ENCODE measurements around the gene DGKE. TPM values are rescaled to one million over a fixed set of nuclear protein-coding genes. Genes with fewer than 3 reads are reported as not detected.

DGKE gene
- total RNA-seq, 1 donor from 2014 or later, result 2.8 TPM

GRCh38 chr17:56801459-56802178, 32.3 kb upstream of the DGKE start:
- Mint-ChIP-seq H3K4me3 (ENCODE audit: unreplicated experiment) (no peak overlapping the region), H3K9me3 (ENCODE audit: unreplicated experiment) (no peaks in the 10 kb centered on the region), H3K27me3 (ENCODE audit: unreplicated experiment) (peaks cover 9% of the 10 kb centered on the region), H3K36me3 (ENCODE audit: unreplicated experiment) (no peaks in the 10 kb centered on the region), H3K4me1 (ENCODE audit: low read depth, unreplicated experiment) (peaks cover 4% of the 10 kb centered on the region), H3K27ac (ENCODE audit: unreplicated experiment) (peak overlapping the region; percentile 40)
- DNase-seq, result no peak
- TF ChIP-seq CTCF (IDR thresholded peaks at IDR 0.05; ENCODE audit: partially characterized antibody, unreplicated experiment), result no peak

DNA sequence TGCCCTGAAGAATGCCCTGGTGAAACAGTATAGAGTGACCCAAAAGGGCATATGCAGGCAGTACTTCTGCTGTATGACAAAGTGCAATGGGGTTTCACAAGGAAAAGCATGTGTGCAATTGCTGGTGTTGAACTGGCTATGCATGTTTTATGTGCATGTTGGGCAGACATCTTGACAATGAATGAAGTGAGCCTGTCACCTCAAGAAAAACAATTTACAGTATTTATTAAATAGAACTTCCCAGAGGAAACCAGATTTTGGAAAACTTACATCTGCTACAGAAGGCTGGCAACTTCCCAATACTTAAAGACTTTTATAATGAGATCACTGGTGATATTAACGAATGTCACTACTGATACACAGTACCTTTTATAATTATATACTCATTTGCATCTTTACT, 30.9 kb upstream of the DGKE start:
- no peak for DNase-seq
- Mint-ChIP-seq H3K27me3 (ENCODE audit: unreplicated experiment) (peaks cover 7% of the 10 kb centered on the region), H3K4me3 (ENCODE audit: unreplicated experiment) (no peak overlapping the region), H3K9me3 (ENCODE audit: unreplicated experiment) (no peaks in the 10 kb centered on the region), H3K4me1 (ENCODE audit: low read depth, unreplicated experiment) (peaks cover 4% of the 10 kb centered on the region), H3K27ac (ENCODE audit: unreplicated experiment) (no peak overlapping the region), H3K36me3 (ENCODE audit: unreplicated experiment) (no peaks in the 10 kb centered on the region)
- TF ChIP-seq CTCF (IDR thresholded peaks at IDR 0.05; ENCODE audit: partially characterized antibody, unreplicated experiment), result no peak

DNA sequence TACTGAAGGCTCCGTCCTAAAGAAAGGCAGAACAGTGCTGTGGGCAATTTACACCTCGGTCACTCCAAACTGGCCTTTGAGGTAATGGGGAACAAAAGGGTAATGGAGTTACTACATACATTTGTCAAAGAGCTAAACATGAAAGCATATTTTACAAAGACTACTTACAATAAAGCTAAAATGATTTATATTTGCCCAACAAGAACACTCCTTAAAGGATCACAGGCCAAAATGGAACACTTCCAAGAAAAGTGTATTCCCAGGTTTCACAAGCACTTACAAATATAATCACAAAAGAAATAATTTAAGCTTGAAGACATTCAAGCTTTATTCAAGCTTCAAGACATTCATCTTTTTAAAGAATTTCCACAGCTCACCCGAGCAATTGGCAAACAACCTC, 29.5 kb upstream of the DGKE start:
- TF ChIP-seq CTCF (IDR thresholded peaks at IDR 0.05; ENCODE audit: partially characterized antibody, unreplicated experiment), result no peak
- H3K27ac Mint-ChIP-seq (ENCODE audit: unreplicated experiment), result no peak overlapping the region
- H3K9me3 Mint-ChIP-seq (ENCODE audit: unreplicated experiment), result no peaks in the 10 kb centered on the region
- H3K27me3 Mint-ChIP-seq (ENCODE audit: unreplicated experiment), result no peaks in the 10 kb centered on the region
- no peak for DNase-seq
- peaks cover 4% of the 10 kb centered on the region for H3K4me1 Mint-ChIP-seq (ENCODE audit: low read depth, unreplicated experiment)
- no peaks in the 10 kb centered on the region for H3K36me3 Mint-ChIP-seq (ENCODE audit: unreplicated experiment)
- no peak overlapping the region for H3K4me3 Mint-ChIP-seq (ENCODE audit: unreplicated experiment)

DNA sequence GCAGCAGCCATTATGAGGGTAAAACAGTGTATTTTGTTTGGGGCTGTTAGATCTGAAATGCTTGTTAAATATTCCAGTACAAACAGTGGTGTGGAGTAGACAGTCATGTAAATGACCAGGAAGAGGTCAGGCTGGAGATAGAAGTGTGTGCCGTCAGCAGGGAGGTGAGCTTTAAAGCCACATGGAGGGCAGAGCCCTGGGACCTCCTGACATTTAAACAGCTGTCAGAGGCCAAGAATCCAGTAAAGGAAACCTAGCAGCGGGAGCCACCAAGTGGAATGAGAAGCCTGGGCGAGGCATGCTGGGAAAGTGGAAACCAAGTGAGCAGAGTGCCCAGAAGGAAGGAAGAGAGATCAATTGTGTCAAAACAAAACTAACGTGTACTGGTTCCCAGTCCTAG, 27.0 kb upstream of the DGKE start:
- H3K27ac Mint-ChIP-seq (ENCODE audit: unreplicated experiment), result no peak overlapping the region
- TF ChIP-seq CTCF (IDR thresholded peaks at IDR 0.05; ENCODE audit: partially characterized antibody, unreplicated experiment), result no peak

DNA sequence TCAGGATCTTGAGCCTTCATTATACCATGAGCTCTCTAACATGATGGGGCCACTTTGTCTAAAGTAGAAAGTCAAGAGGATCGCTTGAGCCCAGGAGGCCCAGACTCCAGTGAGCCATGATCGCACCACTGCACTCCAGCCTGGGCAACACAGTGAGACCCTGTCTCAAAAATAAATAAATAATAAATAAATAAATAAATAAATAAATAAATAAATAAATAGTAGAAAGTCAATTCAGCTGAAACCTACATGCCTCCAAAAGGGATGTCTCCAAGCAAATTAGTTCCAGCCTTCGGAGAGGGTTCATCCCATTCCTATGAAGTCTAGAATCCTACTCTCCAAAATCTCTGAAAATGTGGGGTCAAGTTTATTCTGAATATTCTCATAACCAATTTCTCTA, 26.2 kb upstream of the DGKE start:
- DNase-seq, result no peak
- Mint-ChIP-seq H3K27ac (ENCODE audit: unreplicated experiment) (no peak overlapping the region), H3K4me3 (ENCODE audit: unreplicated experiment) (no peak overlapping the region), H3K36me3 (ENCODE audit: unreplicated experiment) (no peaks in the 10 kb centered on the region), H3K9me3 (ENCODE audit: unreplicated experiment) (no peaks in the 10 kb centered on the region), H3K27me3 (ENCODE audit: unreplicated experiment) (no peaks in the 10 kb centered on the region), H3K4me1 (ENCODE audit: low read depth, unreplicated experiment) (peaks cover 5% of the 10 kb centered on the region)
- no peak for TF ChIP-seq CTCF (IDR thresholded peaks at IDR 0.05; ENCODE audit: partially characterized antibody, unreplicated experiment)

More for the DNA sequence above, 27.0 kb upstream of the DGKE start:
- Mint-ChIP-seq H3K27me3 (ENCODE audit: unreplicated experiment) (no peaks in the 10 kb centered on the region), H3K9me3 (ENCODE audit: unreplicated experiment) (no peaks in the 10 kb centered on the region), H3K36me3 (ENCODE audit: unreplicated experiment) (no peaks in the 10 kb centered on the region), H3K4me3 (ENCODE audit: unreplicated experiment) (no peak overlapping the region), H3K4me1 (ENCODE audit: low read depth, unreplicated experiment) (peaks cover 5% of the 10 kb centered on the region)
- no peak for DNase-seq
